ENCODE results near the gene TRIM27.
"Not testable (repeated sequence)": the region's sequence is repeated elsewhere in the genome, so short reads cannot be mapped to it uniquely, and the experiment has no call there.

Gene TRIM27

DNA sequence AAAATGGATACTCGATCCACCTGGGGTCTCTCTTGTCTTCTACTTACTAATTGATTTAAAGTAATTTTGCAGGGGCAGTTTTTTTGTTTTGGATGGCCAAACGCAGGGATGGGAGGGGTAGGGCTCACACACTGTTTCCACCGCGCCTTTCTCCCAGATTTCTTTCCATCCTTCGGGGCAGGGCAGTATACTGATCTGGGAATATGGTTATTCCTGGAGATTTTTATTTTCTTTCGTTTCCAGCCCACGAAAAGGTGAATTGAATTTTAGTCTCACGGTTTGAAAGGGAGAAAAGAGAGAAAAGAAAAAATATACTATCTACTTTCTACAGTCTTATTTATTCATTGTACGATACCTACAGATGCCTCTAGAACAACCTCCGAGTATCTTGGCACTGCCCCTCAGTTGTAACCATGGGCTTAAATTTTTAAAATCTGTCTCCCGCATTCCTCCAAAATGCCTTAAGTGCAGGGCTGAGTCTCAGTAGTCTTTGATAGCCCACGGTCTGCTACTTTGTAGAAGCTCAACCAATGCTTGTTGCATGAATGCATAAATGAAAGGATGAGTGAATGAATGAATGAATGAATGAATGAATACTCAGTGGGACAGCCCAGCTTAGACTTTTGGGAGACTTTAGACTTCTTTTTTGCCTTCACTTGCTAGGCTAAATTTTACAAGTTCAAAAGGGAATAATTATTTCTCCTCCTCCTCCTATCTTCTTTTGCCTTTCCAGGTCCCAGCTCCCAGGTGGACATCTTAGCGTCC, 18.1 kb upstream of the TRIM27 start:
- no peak for DNase-seq

GRCh38 chr6:28940858-28941683, 17.3 kb upstream of the TRIM27 start:
- peak; percentile 82 to 88 (median 83) for DNase-seq

DNA sequence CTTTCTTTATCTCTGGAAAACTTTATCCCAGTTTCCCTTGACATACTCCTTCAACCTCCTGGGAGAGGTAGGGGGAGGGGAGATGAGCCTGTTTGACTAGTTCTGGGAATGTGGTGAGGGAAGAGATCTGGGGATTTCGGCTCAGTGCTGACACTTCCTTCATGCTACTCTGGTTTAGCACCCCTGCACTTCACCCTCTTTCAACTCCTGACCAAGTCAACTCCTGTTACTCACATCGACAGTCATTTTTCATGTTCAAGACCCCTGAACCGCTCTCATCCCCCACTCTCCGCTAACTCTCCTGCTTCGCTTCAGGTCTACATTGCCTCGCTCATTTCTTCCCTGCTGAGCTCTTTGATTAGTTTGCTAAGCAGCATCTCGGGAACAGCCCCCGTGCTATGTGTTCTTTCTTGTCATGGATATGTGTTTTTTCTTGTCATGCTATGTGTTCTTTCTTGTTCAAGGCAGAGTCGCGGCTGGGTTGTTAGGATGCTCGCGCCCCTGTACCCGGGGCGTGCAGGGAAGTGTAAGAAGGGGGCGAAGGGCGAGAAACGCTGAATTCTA, 16.6 kb upstream of the TRIM27 start:
- DNase-seq, result peak in 2 of 4 experiments; percentile 36 to 48

- DNase-seq, result no peak
These were observed 9.3 kb upstream of the TRIM27 start for GRCh38 chr6:28933069-28933468.

GRCh38 chr6:28929887-28930620, 6.3 kb upstream of the TRIM27 start:
- no peak for DNase-seq

- not testable (repeated sequence) for DNase-seq
These were observed 5.6 kb upstream of the TRIM27 start for GRCh38 chr6:28929339-28929738.

DNA sequence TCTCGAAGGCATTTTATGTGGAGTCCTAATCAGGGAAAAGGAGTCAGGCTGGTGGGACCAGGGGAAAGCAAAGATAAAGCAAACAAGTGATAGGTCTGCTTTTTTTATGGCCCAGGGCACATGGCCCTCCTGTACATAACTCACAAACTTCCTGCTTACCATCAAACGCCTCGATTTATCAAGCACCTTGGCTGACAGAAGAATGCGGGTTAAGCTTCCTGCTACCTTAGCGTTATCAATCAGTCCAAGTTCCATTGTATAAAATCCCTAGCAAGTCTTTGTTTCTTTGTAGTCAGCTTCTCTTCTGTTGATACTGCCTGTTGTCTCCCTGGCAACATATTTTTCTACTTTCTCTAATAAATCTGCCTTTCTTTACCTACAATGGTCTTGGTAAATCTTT, 4.1 kb upstream of the TRIM27 start:
- DNase-seq, result no peak

- DNase-seq, result peak; percentile 59 to 82 (median 78)
These were observed 916 bp downstream of the TRIM27 start for GRCh38 chr6:28922821-28923317.

DNA sequence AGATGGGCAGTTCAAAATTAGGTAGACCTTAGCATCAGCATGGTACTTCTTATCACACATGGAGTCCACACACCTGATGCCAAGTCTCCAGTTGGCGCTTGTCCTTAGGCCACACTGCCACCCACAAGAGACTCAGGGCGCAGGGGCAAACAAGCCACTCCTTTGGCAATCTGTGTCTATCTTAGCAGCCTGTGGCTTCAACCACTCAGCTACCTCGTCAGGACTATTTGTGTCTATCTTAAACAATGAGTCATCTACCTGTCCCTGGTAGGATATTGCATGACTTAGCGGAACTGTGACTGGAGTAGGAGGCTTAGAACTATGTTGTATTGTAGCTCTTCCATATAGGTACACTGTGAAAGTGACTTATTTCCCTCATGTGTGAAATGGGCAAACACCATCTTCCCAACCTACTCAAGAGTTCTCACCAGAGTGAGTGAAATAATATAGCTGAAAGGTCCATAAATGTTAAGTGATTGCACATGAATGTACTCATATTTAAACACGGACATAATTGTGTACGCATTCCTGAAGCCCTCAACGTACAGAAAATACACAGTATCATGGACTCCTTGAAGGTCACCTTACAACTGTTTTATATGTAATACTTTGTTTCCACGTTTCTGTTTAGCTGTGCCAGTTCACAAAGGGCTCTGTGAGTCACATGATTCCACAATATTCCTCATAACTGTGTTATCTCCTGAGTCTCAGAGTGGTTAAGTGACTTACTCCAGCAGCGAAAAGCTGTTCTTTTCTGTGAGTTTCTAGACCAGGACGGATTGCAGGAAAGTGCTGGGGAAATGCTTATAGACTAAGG, 1.6 kb downstream of the TRIM27 start:
- DNase-seq, result peak; percentile 13 to 42 (median 30)

GRCh38 chr6:28920281-28920680, 3.5 kb downstream of the TRIM27 start:
- peak in 3 of 4 experiments; percentile 15 to 69 (median 51) for DNase-seq

DNA sequence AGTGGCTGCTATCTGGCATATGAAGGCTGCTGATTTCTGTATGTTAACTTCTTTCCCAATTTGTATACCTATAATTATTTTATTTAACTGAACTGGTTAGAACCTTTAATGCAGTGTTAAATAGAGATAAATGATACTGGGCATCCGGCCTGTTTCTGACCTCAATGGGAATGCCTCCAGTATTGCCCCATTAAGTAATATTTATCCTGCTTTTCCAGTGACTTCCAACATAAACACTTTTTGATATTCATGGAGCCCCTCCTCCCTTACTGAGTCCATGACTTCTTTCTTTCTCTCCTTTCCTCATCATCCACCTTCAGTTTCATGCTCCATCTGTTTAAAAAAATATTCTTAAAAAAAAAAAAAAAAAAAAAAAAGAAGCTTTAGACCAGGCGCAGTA, 8.8 kb downstream of the TRIM27 start:
- no peak for DNase-seq

- peak; percentile 34 to 66 (median 58) for DNase-seq
These were observed 12.7 kb downstream of the TRIM27 start for GRCh38 chr6:28910901-28911690.

DNA sequence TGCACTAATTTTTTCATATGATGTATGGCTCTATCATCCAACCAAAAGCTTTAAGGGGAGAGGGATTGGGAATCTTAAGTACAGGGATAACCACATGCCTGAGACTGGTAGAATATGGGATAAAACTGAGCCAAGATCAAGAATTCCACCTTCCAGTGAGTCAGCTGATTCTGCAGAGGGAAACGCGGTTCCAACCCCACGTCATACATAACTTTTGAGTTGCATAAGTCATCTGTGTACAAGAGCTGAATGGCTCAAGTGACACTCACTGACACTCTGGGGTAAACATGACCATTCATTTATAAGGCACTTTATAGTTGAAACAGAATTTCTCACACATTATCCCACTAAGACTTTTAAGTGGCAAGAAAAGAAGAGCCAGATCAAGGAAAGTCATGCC, 16.4 kb downstream of the TRIM27 start:
- peak; percentile 49 to 62 (median 56) for DNase-seq

DNA sequence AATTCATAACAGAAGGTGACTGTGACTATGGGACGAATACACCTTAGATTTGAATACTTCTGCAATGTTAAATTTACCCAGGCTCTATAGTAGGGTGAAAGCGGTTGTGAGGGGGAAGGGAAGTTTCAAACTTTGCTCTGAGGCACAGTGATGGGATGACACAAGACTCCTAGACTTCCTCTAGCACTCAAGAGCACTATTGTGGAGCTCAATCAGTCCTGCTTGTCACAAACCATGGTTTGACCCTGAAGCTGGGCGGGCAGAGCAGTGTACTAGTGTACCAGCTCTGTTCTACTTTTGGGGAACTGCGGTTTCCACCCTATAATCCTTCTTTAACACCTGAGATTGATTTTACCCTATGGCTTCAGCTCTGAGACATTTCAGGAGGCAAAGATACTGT, 17.1 kb downstream of the TRIM27 start:
- peak; percentile 44 to 71 (median 68) for DNase-seq

- DNase-seq, result no peak
These were observed 20.1 kb downstream of the TRIM27 start for GRCh38 chr6:28903686-28904085.

DNA sequence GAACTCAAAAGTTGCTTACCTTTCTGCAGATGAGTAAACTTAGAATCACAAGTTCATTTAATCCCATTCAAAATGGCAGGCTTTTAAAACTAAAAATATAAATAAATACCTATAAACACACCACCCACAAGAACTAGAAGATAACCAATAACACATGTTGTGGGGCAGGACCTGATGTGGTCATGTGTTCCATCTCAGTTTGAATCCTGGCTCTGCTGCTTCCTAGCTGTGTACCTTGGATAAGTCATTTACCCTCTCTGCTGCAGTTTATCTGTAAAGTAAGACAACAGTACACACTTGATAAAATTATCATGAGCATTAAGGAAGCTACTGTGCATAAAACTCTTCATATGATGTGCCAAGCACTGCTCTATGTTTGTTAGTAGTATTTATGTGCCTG, 22.0 kb downstream of the TRIM27 start:
- no peak for DNase-seq

GRCh38 chr6:28900577-28901256, 23.1 kb downstream of the TRIM27 start:
- DNase-seq, result peak in 3 of 4 experiments; percentile 37 to 69 (median 54)

GRCh38 chr6:28898710-28898965, 25.1 kb downstream of the TRIM27 start:
- DNase-seq, result no peak

- peak in 2 of 4 experiments; percentile 67 to 68 for DNase-seq
These were observed 26.4 kb downstream of the TRIM27 start for GRCh38 chr6:28897369-28897745.
